ENCODE measurements around the gene NDUFB4. TPM values are rescaled to one million over a fixed set of nuclear protein-coding genes. Genes with fewer than 3 reads are reported as not detected.
"Not testable (repeated sequence)": the region's sequence is repeated elsewhere in the genome, so short reads cannot be mapped to it uniquely, and the experiment has no call there.

Gene NDUFB4
- total RNA-seq, 1 donor from 2014 or later = 21.3 TPM

DNA sequence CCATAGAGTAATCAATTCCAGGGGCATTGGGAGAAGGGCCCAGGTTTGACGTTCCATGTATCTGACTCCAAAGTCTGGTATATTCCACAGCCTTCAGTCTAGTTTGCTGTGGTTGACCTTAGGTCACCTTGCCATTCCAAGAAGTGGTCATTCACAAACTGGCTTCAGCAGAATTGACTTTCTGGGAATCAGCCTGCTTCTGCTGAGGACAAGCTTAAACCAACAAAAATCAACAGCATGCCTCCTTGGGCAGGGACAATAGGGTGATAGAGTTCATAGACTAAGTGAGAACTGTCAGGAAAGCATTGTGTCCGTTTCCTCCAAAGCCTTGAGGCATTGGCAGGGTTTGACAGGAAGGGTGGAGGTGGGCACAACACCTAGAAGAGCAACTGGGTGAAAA, 24.1 kb upstream of the NDUFB4 start:
- peak; percentile 17 for DNase-seq

- DNase-seq = no peak
These were observed 8.7 kb upstream of the NDUFB4 start for GRCh38 chr3:120587332-120587975.

DNA sequence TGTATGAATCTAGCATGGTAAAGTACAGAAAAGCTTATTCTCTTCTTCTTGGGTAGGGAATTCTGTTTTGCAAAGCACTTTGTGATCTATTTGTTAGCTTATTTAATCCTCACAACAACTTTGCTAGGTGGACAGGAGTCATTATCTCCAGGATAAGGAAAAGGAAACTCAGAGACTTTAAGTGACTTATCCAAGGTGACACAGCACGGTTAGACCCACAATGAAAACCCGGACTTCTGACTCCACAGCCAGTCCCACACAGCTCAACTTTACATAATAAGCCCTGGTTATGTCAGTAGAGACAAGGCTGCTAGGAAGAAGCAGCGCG, 384 bp upstream of the NDUFB4 start:
- no peak for DNase-seq

DNA sequence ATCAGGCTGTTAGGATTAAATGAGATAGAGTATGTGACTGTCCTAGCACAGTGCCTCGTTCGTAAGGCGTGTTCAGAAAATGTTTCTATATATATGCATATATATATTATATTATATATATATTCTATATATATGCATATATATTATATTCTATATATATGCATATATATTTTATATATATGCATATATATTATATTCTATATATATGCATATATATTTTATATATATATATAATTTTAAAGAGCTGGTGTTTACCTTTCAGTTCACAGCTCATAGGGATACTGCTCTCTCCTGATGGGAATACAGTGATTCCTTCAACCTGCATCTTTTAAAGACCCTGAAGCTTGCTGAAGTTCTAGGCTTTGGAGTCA, 702 bp downstream of the NDUFB4 start:
- no peak for DNase-seq

DNA sequence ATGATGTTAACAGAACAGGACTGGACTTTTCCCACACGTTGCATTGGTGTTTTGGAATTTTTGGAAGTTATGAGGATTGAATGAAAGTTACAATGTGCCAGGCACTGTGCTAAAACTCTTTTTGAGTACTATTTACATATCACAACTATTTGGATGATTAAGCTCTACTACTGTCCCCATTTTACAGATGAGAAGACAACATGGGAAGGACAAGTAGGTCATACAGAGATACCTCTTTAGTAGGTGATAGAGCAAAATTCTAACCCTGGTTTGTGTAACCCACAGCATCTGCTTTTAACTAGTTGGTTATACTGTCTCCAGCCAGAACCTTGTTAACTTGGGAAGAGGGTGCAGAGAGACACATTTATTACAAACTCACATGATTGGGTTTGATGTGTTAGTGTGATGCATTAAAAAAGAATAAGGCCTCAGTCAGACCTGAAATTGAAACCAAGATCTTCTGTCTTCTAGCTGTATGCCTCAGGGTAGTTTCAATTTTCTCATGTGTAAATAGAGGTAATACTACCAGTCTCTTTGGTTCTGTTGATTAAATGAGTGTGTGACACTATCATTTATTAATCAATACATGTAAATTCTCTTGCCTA, 1.4 kb downstream of the NDUFB4 start:
- DNase-seq = no peak

DNA sequence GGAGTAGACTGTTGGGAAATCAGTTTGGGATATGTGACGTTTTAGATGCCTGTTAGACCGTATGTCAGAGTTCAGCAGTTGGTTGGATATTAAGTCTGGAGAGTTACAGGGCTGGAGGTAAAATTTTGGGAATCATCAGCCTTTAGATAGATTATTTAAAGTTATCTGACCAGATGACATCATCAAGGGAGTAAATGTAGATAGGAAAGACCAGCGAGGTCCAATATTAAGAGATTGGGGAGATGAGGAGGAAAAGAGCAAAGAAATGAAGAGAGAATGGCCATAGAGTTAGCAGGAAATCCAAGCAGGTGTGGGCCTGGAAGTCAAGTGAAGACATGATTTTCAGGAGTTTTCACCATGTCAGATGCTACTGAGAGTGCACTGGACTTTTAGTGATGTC, 3.1 kb downstream of the NDUFB4 start:
- no peak for DNase-seq

- no peak for DNase-seq
These were observed 5.4 kb downstream of the NDUFB4 start for GRCh38 chr3:120601554-120601953.

- no peak for DNase-seq
These were observed 6.5 kb downstream of the NDUFB4 start for GRCh38 chr3:120602682-120603081.

GRCh38 chr3:120604382-120604781, 8.2 kb downstream of the NDUFB4 start:
- no peak for DNase-seq

DNA sequence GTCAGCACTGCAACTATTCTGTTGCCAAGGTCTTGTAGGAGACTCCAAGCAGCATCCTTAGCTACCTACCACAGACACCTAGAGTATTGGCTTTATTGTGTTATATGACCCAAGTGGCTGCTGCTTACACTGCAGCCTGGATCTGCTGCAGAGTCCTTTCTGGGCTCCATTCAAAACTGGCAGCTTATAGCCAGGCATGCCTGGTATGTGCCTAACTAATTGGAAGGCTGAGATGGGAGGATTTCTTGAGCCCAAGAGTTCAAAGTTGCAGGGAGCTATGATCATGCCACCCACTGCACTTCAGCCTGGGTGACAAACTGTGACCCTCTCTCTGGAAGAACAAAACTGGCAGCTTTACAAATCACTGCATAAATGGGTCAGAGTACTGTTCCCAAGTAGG, 8.6 kb downstream of the NDUFB4 start:
- DNase-seq = no peak

DNA sequence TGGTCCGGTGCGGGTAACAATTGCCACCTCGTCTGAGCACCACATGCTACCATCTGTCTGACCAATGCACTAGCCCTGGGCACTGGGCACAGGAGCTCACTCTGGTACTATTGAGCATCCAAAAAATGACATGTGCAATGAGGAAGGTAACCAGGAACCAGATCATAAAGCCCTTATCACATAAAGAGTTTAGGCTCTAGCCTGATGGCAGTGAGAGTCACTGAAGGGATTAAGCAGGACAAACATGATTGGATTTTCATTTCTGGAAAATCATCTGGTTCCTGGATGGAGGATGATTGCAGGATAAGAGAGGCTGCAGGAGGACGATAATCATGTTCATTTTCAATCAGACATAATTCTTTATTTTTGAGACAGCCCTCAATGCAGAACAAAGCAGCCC, 12.4 kb downstream of the NDUFB4 start:
- no peak for DNase-seq

- no peak for DNase-seq
These were observed 18.6 kb downstream of the NDUFB4 start for GRCh38 chr3:120614765-120615164.

GRCh38 chr3:120615847-120616609, 19.9 kb downstream of the NDUFB4 start:
- peak; percentile 84 for DNase-seq

- not testable (repeated sequence) for DNase-seq
These were observed 20.6 kb downstream of the NDUFB4 start for GRCh38 chr3:120616745-120617144.

- no peak for DNase-seq
These were observed 26.3 kb downstream of the NDUFB4 start for GRCh38 chr3:120622457-120622856.

GRCh38 chr3:120622870-120623726, 27.0 kb downstream of the NDUFB4 start:
- DNase-seq = peak; percentile 31

- no peak for DNase-seq
These were observed 27.6 kb downstream of the NDUFB4 start for GRCh38 chr3:120623727-120624093.

DNA sequence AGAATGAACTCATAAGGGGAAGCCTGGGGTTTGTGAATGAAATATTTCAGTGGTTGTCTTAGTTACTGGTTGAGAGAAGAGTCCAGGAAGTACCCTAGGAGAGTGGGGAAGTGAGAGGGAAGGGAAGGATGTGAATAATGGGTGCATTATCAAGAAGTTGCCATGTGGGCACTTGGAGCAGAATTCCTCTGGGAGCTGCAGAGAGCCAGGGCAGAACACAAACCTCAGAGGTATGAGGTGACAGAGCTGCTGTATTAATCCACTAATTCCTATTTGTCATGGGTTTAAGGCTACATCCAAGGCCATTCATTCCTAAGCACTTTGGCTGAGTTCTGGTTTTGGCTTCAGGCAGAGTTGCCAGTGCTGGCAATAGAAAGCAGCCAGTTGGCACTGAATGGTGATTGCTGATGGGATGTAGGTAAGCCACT, 29.0 kb downstream of the NDUFB4 start:
- peak; percentile 17 for DNase-seq

DNA sequence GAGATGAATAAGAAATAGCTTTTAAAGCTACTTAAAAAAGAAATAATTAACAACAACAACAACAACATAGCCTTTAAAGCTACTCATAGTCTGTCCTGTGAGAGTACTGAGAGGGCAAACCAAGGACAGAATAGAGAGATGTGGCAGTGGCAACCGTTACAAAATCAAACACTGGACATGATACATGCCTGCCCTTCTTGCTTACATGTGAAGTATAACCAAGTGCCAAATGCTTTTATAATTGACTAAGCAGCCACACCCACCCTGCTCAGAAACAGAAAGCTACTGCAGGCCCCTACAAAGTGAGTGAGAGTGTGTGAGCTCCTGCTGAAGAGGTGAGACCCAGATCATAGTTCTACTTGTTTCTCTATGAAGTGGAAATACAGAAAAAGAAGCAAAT, 38.4 kb downstream of the NDUFB4 start:
- DNase-seq = no peak

GRCh38 chr3:120636795-120637401, 40.8 kb downstream of the NDUFB4 start:
- no peak for DNase-seq

DNA sequence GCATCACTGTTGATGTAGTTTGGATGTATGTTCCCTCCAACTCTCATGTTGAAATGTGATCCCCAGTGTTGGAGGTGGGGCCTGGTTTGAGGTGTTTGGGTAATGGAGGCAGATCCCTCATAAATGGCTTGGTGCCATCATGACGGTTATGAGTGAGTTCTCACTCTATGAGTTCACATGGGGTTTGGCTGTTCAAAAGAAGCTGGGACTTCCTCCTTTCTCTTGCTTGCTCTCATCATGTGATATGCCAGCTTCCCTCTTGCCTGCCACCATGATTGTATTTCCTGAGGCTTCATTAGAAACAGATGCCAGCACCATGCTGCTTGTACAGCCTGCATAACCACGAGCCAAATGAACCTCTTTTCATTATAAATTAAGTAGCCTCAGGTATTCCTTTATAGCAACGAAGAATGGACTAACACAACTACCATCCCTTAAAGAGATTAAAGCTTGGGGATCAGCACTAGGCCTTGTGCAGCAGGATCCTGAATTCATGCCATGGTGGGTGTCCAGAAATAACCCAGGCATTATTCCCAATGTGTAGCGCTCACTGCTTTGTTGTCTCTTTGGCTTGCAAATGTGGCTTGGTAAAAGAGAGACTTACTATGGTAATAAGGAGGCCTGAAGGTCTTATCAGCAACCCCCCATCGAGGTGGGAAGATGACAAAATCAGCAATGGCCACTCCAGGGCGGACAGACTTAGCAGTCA, 41.9 kb downstream of the NDUFB4 start:
- DNase-seq = no peak

DNA sequence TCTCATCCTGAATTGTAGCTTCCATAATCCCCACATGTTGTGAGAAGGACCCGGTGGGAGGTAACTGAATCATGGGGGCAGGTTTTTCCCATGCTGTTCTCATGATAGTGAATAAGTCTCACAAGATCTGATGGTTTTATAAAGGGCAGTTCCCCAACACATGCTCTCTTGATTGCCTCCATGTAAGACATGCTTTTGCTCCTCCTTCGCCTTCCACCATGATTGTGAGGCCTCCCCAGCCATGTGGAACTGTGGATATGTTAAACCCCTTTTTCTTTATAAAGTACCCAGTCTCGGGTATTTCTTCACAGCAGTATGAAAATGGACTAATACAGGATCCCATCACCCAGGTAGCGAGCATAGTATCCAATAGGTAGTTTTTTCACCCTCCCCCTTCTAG, 42.7 kb downstream of the NDUFB4 start:
- not testable (repeated sequence) for DNase-seq
